Neuronal stem cell (in vitro differentiated cells): ENCODE measurements around the gene WDR88. TPM values are rescaled to one million over a fixed set of nuclear protein-coding genes. Genes with fewer than 3 reads are reported as not detected.

Experiments
- DNase-seq: peaks from one replicate; pipeline ENCODE4 v3.0.0-alpha.2; 2013; ENCODE audit warnings: low spot score
- H2AFZ ChIP-seq: one replicate; pipeline ENCODE4 v1.6.1; 2013; ENCODE audit warnings: mild to moderate bottlenecking, low read length, inconsistent platforms
- H2AK5ac ChIP-seq: 2 replicates; pipeline ENCODE4 v1.6.1; 2013; ENCODE audit warnings: low read depth, mild to moderate bottlenecking, inconsistent platforms, low read length, moderate library complexity, mixed read lengths
- H2BK120ac ChIP-seq: 2 replicates; pipeline ENCODE4 v1.6.1; 2013; ENCODE audit warnings: low read depth, mild to moderate bottlenecking, inconsistent platforms, low read length, moderate library complexity, mixed read lengths
- H2BK12ac ChIP-seq: one replicate; pipeline ENCODE4 v1.6.1; 2013; ENCODE audit warnings: low read length, inconsistent platforms
- H2BK15ac ChIP-seq: 2 replicates; pipeline ENCODE4 v1.6.1; 2013; ENCODE audit warnings: mild to moderate bottlenecking, low read length, inconsistent platforms, mixed read lengths
- H2BK5ac ChIP-seq: one replicate; pipeline ENCODE4 v1.6.1; 2013; ENCODE audit warnings: inconsistent platforms, mild to moderate bottlenecking, low read length, moderate library complexity
- H3K14ac ChIP-seq: one replicate; pipeline ENCODE4 v1.6.1; 2013; ENCODE audit warnings: low read length, inconsistent platforms
- H3K18ac ChIP-seq: 2 replicates; pipeline ENCODE4 v1.6.1; 2013; ENCODE audit warnings: low read length, inconsistent platforms
- H3K23ac ChIP-seq: 2 replicates; pipeline ENCODE4 v1.6.1; 2013; ENCODE audit warnings: low read depth, mild to moderate bottlenecking, mixed read lengths, low read length, inconsistent platforms; ENCODE audit not compliant: poor library complexity
- H3K27ac ChIP-seq: replicated peaks from 3 replicates; pipeline ENCODE4 v1.5.1; 2013; ENCODE audit warnings: low read length, inconsistent platforms
- H3K27me3 ChIP-seq, 3 experiments: 2 replicates each; pipeline ENCODE4 v1.6.1; 2013; ENCODE audit warnings: low read length in 3 of 3, mild to moderate bottlenecking in 2 of 3, inconsistent platforms in 1 of 3, low read depth in 1 of 3, mixed read lengths in 1 of 3, moderate library complexity in 1 of 3; ENCODE audit not compliant: control insufficient read depth in 3 of 3, insufficient read depth in 3 of 3
- H3K36me3 ChIP-seq, 2 donors: replicated peaks in 1 of 2; 2 replicates each; pipeline ENCODE4 v1.6.1; 2013; ENCODE audit warnings: low read length in 2 of 2; ENCODE audit not compliant: control insufficient read depth in 2 of 2, insufficient read depth in 2 of 2
- H3K4ac ChIP-seq: 2 replicates; pipeline ENCODE4 v1.6.1; 2013; ENCODE audit warnings: inconsistent platforms, mild to moderate bottlenecking, low read length, moderate library complexity
- H3K4me1 ChIP-seq, 2 donors: 1 replicate in 1 of 2; 2 replicates in 1 of 2; pipeline ENCODE4 v1.6.1; 2013; ENCODE audit warnings: low read length in 2 of 2, low read depth in 1 of 2; ENCODE audit not compliant: control insufficient read depth in 2 of 2, insufficient read depth in 1 of 2
- H3K4me2 ChIP-seq: one replicate; pipeline ENCODE4 v1.6.1; 2013; ENCODE audit warnings: mild to moderate bottlenecking, low read length, inconsistent platforms; ENCODE audit not compliant: insufficient read depth, poor library complexity, severe bottlenecking
- H3K4me3 ChIP-seq, 2 donors: 2 replicates each; pipeline ENCODE4 v1.5.1; 2013; ENCODE audit warnings: low read length in 2 of 2, mild to moderate bottlenecking in 2 of 2, inconsistent platforms in 1 of 2, moderate library complexity in 1 of 2
- H3K79me1 ChIP-seq: one replicate; pipeline ENCODE4 v1.6.1; 2013; ENCODE audit warnings: low read depth, mild to moderate bottlenecking, inconsistent platforms, low read length, moderate library complexity
- H3K9ac ChIP-seq: one replicate; pipeline ENCODE4 v1.6.1; 2013; ENCODE audit warnings: mild to moderate bottlenecking, low read depth, low read length, inconsistent platforms; ENCODE audit not compliant: poor library complexity
- H3K9me3 ChIP-seq, 2 donors: replicated peaks in 1 of 2; 2 replicates each; pipeline versions ENCODE3 to v1.6.1; 2013; ENCODE audit warnings: low read length in 2 of 2, mild to moderate bottlenecking in 2 of 2, inconsistent platforms in 1 of 2, low read depth in 1 of 2, mixed read lengths in 1 of 2, moderate library complexity in 1 of 2; ENCODE audit not compliant: control insufficient read depth in 2 of 2, insufficient read depth in 1 of 2
- H4K8ac ChIP-seq: one replicate; pipeline ENCODE4 v1.6.1; 2013; ENCODE audit warnings: low read depth, mild to moderate bottlenecking, inconsistent platforms, low read length, moderate library complexity
- H4K91ac ChIP-seq: one replicate; pipeline ENCODE4 v1.6.1; 2013; ENCODE audit warnings: low read length, low read depth, mild to moderate bottlenecking, inconsistent platforms; ENCODE audit not compliant: poor library complexity
- WGBS, 2 donors: extraction: QIAGEN DNeasy Blood & Tissue Kit; methylation state at CpG; one replicate each; pipeline ENCODE4 v1.1.7; 2013; ENCODE audit warnings: missing lambda C conversion rate in 2 of 2, mixed read lengths in 1 of 2; ENCODE audit not compliant: insufficient read length in 2 of 2, insufficient replicate concordance in 1 of 2; ENCODE audit errors: extremely low coverage in 2 of 2; 5-methylcytosine and 5-hydroxymethylcytosine counted together
- polyA plus RNA-seq, 2 experiments: library from polyadenylated mRNA; stranded (reverse); fragments of 200-250 nt; gene quantifications; one replicate each; pipeline ENCODE4 v1.2.3, GENCODE V29; 2013

WDR88 gene, protein sequence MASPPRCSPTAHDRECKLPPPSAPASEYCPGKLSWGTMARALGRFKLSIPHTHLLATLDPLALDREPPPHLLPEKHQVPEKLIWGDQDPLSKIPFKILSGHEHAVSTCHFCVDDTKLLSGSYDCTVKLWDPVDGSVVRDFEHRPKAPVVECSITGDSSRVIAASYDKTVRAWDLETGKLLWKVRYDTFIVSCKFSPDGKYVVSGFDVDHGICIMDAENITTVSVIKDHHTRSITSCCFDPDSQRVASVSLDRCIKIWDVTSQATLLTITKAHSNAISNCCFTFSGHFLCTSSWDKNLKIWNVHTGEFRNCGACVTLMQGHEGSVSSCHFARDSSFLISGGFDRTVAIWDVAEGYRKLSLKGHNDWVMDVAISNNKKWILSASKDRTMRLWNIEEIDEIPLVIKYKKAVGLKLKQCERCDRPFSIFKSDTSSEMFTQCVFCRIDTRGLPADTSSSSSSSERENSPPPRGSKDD
- polyA plus RNA-seq (2013, experiment 1 of 2) = not detected
- polyA plus RNA-seq (2013, experiment 2 of 2) = not detected

DNA sequence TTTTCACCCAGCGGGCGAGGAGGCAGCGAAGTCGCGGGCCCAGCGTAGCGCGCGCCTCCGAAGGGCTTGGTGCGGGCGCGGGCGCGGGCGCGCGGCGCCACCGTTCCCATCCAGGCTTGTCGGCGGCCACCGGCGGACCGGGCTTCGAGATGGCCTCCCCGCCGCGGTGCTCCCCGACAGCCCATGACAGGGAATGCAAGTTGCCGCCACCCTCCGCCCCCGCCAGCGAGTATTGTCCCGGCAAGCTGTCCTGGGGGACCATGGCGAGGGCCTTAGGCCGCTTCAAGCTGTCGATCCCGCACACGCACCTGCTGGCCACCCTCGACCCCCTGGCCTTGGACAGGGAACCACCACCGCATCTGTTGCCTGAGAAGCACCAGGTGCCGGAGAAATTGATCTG lies at the start of gene WDR88:
WDR88 (plus strand) TSS at position 94 of the 400 bp plus-strand sequence; CDS start at position 150, 56 bp downstream.
- Histone ChIP-seq H3K23ac (no peak within 1 kb of the TSS), H3K4ac (no peak within 1 kb of the TSS), H3K18ac (no peak within 1 kb of the TSS), H3K4me2 (no peak within 1 kb of the TSS), H2BK15ac (no peak within 1 kb of the TSS), H3K4me3 (no peak within 1 kb of the TSS), H3K27me3 (no peaks in the 10 kb centered on the region), H2BK5ac (no peak within 1 kb of the TSS), H3K4me1 (no peaks in the 10 kb centered on the region), H2AFZ (no peak within 1 kb of the TSS), H3K9me3 (no peaks in the 10 kb centered on the region), H4K91ac (no peak within 1 kb of the TSS), H3K36me3 (peaks cover 9 to 27% of the 10 kb centered on the region in 2 donors), H4K8ac (no peak within 1 kb of the TSS), H2AK5ac (no peak within 1 kb of the TSS), H3K27ac (no peak within 1 kb of the TSS), H2BK12ac (no peak within 1 kb of the TSS), H2BK120ac (no peak within 1 kb of the TSS), H3K9ac (no peak within 1 kb of the TSS), H3K14ac (no peak within 1 kb of the TSS), H3K79me1 (no peaks in the 10 kb centered on the region)
- WGBS, 2 donors = no CpG with 5 or more reads among the region's 43 CpGs
- DNase-seq = no peak

DNA sequence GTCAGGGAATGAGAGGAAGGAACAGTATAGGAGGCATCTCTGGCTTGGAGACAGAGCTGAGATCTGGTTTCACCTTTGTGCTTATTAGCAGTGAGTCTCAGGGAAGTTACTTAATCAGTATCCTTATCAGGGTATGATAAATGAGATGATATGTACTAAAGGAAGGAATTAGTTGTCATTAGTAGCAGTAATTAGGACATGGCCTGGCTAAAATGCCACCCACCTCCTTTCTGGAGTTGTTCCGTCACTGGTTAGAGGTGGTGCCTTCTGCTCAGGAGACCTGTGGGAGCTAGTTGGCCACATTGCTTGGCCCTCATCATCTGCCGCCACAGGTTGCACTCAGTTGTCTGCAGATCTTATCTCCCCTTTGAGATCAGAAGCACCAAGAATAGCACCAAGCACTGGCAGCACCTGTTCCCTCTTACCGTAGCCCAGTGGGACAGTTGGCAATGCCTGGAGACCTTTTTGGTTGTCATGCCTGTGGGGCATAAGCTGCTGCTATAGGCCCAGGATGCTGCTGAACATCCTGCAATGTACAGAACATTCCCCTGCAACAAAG lies 46.3 kb upstream of the WDR88 start:
- no peak for DNase-seq
- no peaks in the 10 kb centered on the region for H3K27me3 ChIP-seq
- H2AFZ ChIP-seq = no peak overlapping the region
- H3K23ac ChIP-seq = no peak overlapping the region
- no peak overlapping the region for H2AK5ac ChIP-seq
- no peak overlapping the region for H2BK15ac ChIP-seq
- no peak overlapping the region for H4K8ac ChIP-seq
- no peak overlapping the region for H3K4me2 ChIP-seq
- no peak overlapping the region for H3K14ac ChIP-seq
- peaks cover 0 to 4% of the 10 kb centered on the region in 2 donors for H3K4me1 ChIP-seq
- no peak overlapping the region for H2BK5ac ChIP-seq
- H3K9me3 ChIP-seq = no peaks in the 10 kb centered on the region
- no peak overlapping the region for H2BK120ac ChIP-seq
- no peak overlapping the region for H3K4ac ChIP-seq
- H3K79me1 ChIP-seq = peaks cover 7% of the 10 kb centered on the region
- H2BK12ac ChIP-seq = no peak overlapping the region
- H3K27ac ChIP-seq = no peak overlapping the region
- WGBS, 2 donors = no CpG with 5 or more reads among the region's 3 CpGs
- H3K18ac ChIP-seq = no peak overlapping the region
- no peak overlapping the region for H4K91ac ChIP-seq
- peaks cover 4 to 25% of the 10 kb centered on the region in 2 donors for H3K36me3 ChIP-seq
- no peak overlapping the region for H3K9ac ChIP-seq
- no peak overlapping the region for H3K4me3 ChIP-seq

DNA sequence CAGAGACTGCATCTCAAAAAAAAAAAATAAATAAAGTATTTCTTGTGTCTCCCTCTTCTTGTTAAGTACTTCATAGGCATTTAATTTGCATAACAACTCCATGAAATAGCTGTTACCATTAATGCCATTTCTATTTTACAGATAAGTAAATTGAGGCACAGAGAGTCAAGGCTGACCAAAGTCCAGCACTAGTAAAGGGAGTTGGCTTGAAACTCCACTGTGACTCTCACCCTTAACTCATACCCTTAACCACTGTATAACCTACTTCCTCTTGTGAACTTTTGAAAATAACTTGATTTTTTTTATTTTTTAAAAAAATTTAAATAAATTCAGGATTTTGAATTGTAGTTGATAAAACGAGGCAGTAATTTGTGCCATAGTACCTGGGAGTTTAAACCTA lies 45.0 kb upstream of the WDR88 start:
- Histone ChIP-seq H3K4me3 (no peak overlapping the region), H2AK5ac (no peak overlapping the region)

DNA sequence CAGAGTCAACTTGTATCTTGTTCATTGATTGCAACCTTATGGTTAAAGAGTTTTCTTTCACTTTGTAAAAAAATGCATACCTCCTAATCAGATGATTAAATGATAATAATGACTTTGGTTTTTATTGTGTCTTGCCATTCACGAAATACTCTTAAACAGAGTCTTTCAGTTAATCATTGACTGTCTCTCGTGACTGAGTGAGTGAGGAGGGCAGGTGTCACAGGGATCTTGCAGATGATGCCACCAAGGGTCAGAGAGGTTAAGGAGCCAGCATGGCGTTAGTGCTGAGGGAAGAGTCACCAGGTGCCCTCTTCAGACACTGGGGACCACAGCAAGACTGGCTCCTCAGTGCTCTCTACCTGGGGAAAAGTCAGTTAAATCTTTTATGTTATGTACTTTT lies 42.9 kb upstream of the WDR88 start:
- Histone ChIP-seq H3K79me1 (peaks cover 1% of the 10 kb centered on the region), H2AFZ (no peak overlapping the region), H3K14ac (no peak overlapping the region), H4K91ac (no peak overlapping the region), H2BK15ac (no peak overlapping the region), H3K4me1 (no peaks in the 10 kb centered on the region), H3K9ac (no peak overlapping the region), H3K4me3 (no peak overlapping the region), H3K18ac (no peak overlapping the region), H2BK5ac (no peak overlapping the region), H3K9me3 (no peaks in the 10 kb centered on the region), H3K4ac (no peak overlapping the region), H2BK120ac (no peak overlapping the region), H2BK12ac (no peak overlapping the region), H2AK5ac (no peak overlapping the region), H4K8ac (no peak overlapping the region), H3K27me3 (no peaks in the 10 kb centered on the region), H3K4me2 (no peak overlapping the region), H3K23ac (no peak overlapping the region), H3K36me3 (peaks cover 16 to 49% of the 10 kb centered on the region in 2 donors), H3K27ac (no peak overlapping the region)
- no CpG with 5 or more reads among the region's 3 CpGs for WGBS, 2 donors
- no peak for DNase-seq

More for the DNA sequence above, 45.0 kb upstream of the WDR88 start:
- Histone ChIP-seq H3K18ac (no peak overlapping the region), H2BK15ac (no peak overlapping the region), H3K4me1 (peaks cover 0 to 2% of the 10 kb centered on the region in 2 donors), H3K9ac (no peak overlapping the region), H3K79me1 (peaks cover 1% of the 10 kb centered on the region), H4K91ac (no peak overlapping the region), H3K14ac (no peak overlapping the region), H3K9me3 (no peaks in the 10 kb centered on the region), H3K4ac (no peak overlapping the region), H2BK5ac (no peak overlapping the region), H3K27me3 (no peaks in the 10 kb centered on the region), H3K23ac (no peak overlapping the region), H3K27ac (no peak overlapping the region), H2BK120ac (no peak overlapping the region), H4K8ac (no peak overlapping the region), H3K4me2 (no peak overlapping the region), H2BK12ac (no peak overlapping the region), H3K36me3 (peaks cover 4 to 35% of the 10 kb centered on the region in 2 donors), H2AFZ (no peak overlapping the region)
- DNase-seq = no peak
- WGBS, 2 donors = 86% methylated on average over 1 of the region's 1 CpG; no CpG with 5 or more reads in 1 of the 2 donors
